IMR-90 (cell line): ENCODE measurements around the gene COG3. TPM values are rescaled to one million over a fixed set of nuclear protein-coding genes. Genes with fewer than 3 reads are reported as not detected.

Experiments used
- ATAC-seq: fragments of 200-7000 bp; cut with Tn5 transposase; 2 replicates; pipeline ENCODE4 v1.9.1; 2020; ENCODE audit warnings: low read depth, mild to moderate bottlenecking, moderate library complexity
- BruUV-seq: library from RNA; stranded (reverse); fragments of 400-500 nt; replicated peaks from 2 replicates; lab custom pipeline; 2021; lab: Mats Ljungman, UMichigan
- CTCF ChIA-PET: fragments of 300-600 bp; formaldehyde crosslinking; extraction: SDS; loops from one replicate; lab custom pipeline; 2021; ENCODE audit warnings: antibody characterized with exemption; lab: Yijun Ruan, JAX
- POLR2A ChIA-PET: fragments of 300-600 bp; sonication (Branson Sonifier 250); formaldehyde crosslinking; loops from one replicate; lab custom pipeline; 2022; ENCODE audit warnings: antibody characterized with exemption; ENCODE audit not compliant: unreplicated experiment; lab: Charles Lee
- DNase-seq: peaks from one replicate; pipeline ENCODE4 v3.0.0; 2013
- H2AFZ ChIP-seq: replicated peaks from 2 replicates; pipeline ENCODE3; 2013; ENCODE audit warnings: low read length, mild to moderate bottlenecking; ENCODE audit not compliant: poor library complexity
- H2AK5ac ChIP-seq: 2 replicates; pipeline ENCODE4 v1.6.1; 2013; ENCODE audit warnings: low read depth, low read length, inconsistent platforms
- H2AK9ac ChIP-seq: replicated peaks from 2 replicates; pipeline ENCODE3; 2013; ENCODE audit warnings: mild to moderate bottlenecking, low read depth, low read length, moderate library complexity; ENCODE audit not compliant: poor library complexity
- H2BK120ac ChIP-seq: 2 replicates; pipeline ENCODE4 v1.6.1; 2013; ENCODE audit warnings: low read depth, low read length, inconsistent platforms
- H2BK15ac ChIP-seq: 3 replicates; pipeline ENCODE4 v1.6.1; 2013; ENCODE audit warnings: low read depth, low read length, inconsistent platforms
- H2BK20ac ChIP-seq: 2 replicates; pipeline ENCODE4 v1.6.1; 2013; ENCODE audit warnings: low read depth, mild to moderate bottlenecking, inconsistent platforms, low read length, moderate library complexity
- H2BK5ac ChIP-seq: 2 replicates; pipeline ENCODE4 v1.6.1; 2013; ENCODE audit warnings: mild to moderate bottlenecking, low read depth, low read length, inconsistent platforms; ENCODE audit not compliant: poor library complexity, severe bottlenecking
- H3K14ac ChIP-seq: replicated peaks from 2 replicates; pipeline ENCODE4 v1.6.1; 2013; ENCODE audit warnings: low read depth, low read length, inconsistent platforms
- H3K18ac ChIP-seq: 2 replicates; pipeline ENCODE4 v1.6.1; 2013; ENCODE audit warnings: low read depth, low read length, control low read depth
- H3K23ac ChIP-seq: 2 replicates; pipeline ENCODE4 v1.6.1; 2013; ENCODE audit warnings: low read depth, low read length, inconsistent platforms
- H3K27ac ChIP-seq: 2 replicates; pipeline ENCODE4 v1.5.1; 2013; ENCODE audit warnings: mild to moderate bottlenecking, control low read depth, low read length; ENCODE audit not compliant: insufficient read depth
- H3K27me3 ChIP-seq: 2 replicates; pipeline ENCODE4 v1.6.1; 2013; ENCODE audit warnings: low read length; ENCODE audit not compliant: control insufficient read depth, insufficient read depth
- H3K36me3 ChIP-seq: 2 replicates; pipeline ENCODE4 v1.6.1; 2013; ENCODE audit warnings: low read length, mixed read lengths; ENCODE audit not compliant: control insufficient read depth, insufficient read depth
- H3K4ac ChIP-seq: 2 replicates; pipeline ENCODE4 v1.6.1; 2013; ENCODE audit warnings: low read depth, low read length, inconsistent platforms
- H3K4me1 ChIP-seq: 2 replicates; pipeline ENCODE4 v1.6.1; 2013; ENCODE audit warnings: low read length, mixed read lengths; ENCODE audit not compliant: control insufficient read depth, insufficient read depth
- H3K4me2 ChIP-seq: 2 replicates; pipeline ENCODE4 v1.6.1; 2013; ENCODE audit warnings: low read depth, mild to moderate bottlenecking, control low read depth, low read length, moderate library complexity
- H3K4me3 ChIP-seq: 2 replicates; pipeline ENCODE4 v1.5.1; 2013; ENCODE audit warnings: low read depth, mild to moderate bottlenecking, control low read depth, low read length, moderate library complexity; ENCODE audit not compliant: insufficient read depth
- H3K56ac ChIP-seq: 2 replicates; pipeline ENCODE4 v1.6.1; 2013; ENCODE audit warnings: low read length, inconsistent platforms; ENCODE audit not compliant: insufficient read depth; ENCODE audit errors: extremely low read depth
- H3K79me1 ChIP-seq, 2 experiments: 2 replicates each; pipeline ENCODE4 v1.6.1; 2013; ENCODE audit warnings: low read length in 2 of 2, inconsistent platforms in 1 of 2, low read depth in 1 of 2
- H3K9ac ChIP-seq: 2 replicates; pipeline ENCODE4 v1.6.1; 2013; ENCODE audit warnings: low read depth, low read length, control low read depth
- H3K9me1 ChIP-seq: 2 replicates; pipeline ENCODE4 v1.6.1; 2013; ENCODE audit warnings: low read length, inconsistent platforms; ENCODE audit not compliant: insufficient read depth
- H3K9me3 ChIP-seq: 2 replicates; pipeline ENCODE4 v1.6.1; 2013; ENCODE audit warnings: low read length; ENCODE audit not compliant: control insufficient read depth, insufficient read depth
- H4K20me1 ChIP-seq: 2 replicates; pipeline ENCODE4 v1.6.1; 2013; ENCODE audit warnings: low read length, inconsistent platforms; ENCODE audit not compliant: insufficient read depth
- H4K5ac ChIP-seq: 2 replicates; pipeline ENCODE4 v1.6.1; 2013; ENCODE audit warnings: mild to moderate bottlenecking, low read depth, low read length, control low read depth
- H4K8ac ChIP-seq, 2 experiments: 2 replicates each; pipeline ENCODE4 v1.6.1; 2013; ENCODE audit warnings: low read depth in 2 of 2, low read length in 2 of 2, control low read depth in 1 of 2, inconsistent platforms in 1 of 2
- H4K91ac ChIP-seq: 2 replicates; pipeline ENCODE4 v1.6.1; 2013; ENCODE audit warnings: low read depth, low read length, inconsistent platforms; ENCODE audit not compliant: insufficient read depth
- BHLHE40 ChIP-seq: fragments of 150-350 bp; IDR thresholded peaks from 2 replicates; pipeline ENCODE4 v1.6.1; 2016; ENCODE audit warnings: mild to moderate bottlenecking, low read depth, low read length
- CEBPB ChIP-seq: IDR thresholded peaks from 2 replicates; pipeline ENCODE4 v1.6.1; 2012; ENCODE audit warnings: low read depth, low read length, improper control_type of control experiment
- MAZ ChIP-seq: IDR thresholded peaks from 2 replicates; pipeline ENCODE4 v1.6.1; 2012; ENCODE audit warnings: low read depth, mild to moderate bottlenecking, low read length, improper control_type of control experiment, moderate library complexity, borderline replicate concordance
- NFE2L2 ChIP-seq: fragments of 150-350 bp; IDR thresholded peaks from 2 replicates; pipeline ENCODE4 v1.6.1; 2016; ENCODE audit warnings: low read depth, mild to moderate bottlenecking, low read length
- SMC3 ChIP-seq: fragments of 150-350 bp; IDR thresholded peaks from 2 replicates; pipeline ENCODE4 v1.6.1; 2016; ENCODE audit warnings: low read depth, mild to moderate bottlenecking, antibody characterized with exemption, low read length, moderate library complexity
- dilution Hi-C: fragments of 300-500 bp; cut with HindIII; formaldehyde crosslinking; loops from one replicate; pipeline ENCODE4 v1.14.3; 2018; ENCODE audit warnings: low sequenced_read_pairs; ENCODE audit not compliant: unreplicated experiment
- in situ Hi-C: fragments of 300-500 bp; cut with MboI; formaldehyde crosslinking; loops from 3 replicates; pipeline ENCODE4 v1.14.3; 2019; ENCODE audit warnings: low sequenced_read_pairs, inconsistent platforms, mixed read lengths
- intact Hi-C: fragments of 100-400 bp; cut with micrococcal nuclease; formaldehyde crosslinking; loops from 2 replicates; pipeline ENCODE4 v1.10.0; 2022
- polyA plus RNA-seq, 3 experiments: library from polyadenylated mRNA; depleted of rRNA; stranded (reverse); fragments of >200 nt; gene quantifications; 2 replicates each; pipeline ENCODE4 v1.2.3, GENCODE V29; 2012; ENCODE audit warnings: low replicate concordance in 1 of 3
- total RNA-seq: library from RNA; depleted of rRNA; stranded (reverse); fragments of >200 nt; gene quantifications from 2 replicates; pipeline ENCODE4 v1.2.3, GENCODE V29; 2012

The COG3 gene
- total and polyA plus RNA-seq, 2 of the 4 experiments (the other 2 are of a cell fraction), result 21.7 to 31.9 TPM

DNA sequence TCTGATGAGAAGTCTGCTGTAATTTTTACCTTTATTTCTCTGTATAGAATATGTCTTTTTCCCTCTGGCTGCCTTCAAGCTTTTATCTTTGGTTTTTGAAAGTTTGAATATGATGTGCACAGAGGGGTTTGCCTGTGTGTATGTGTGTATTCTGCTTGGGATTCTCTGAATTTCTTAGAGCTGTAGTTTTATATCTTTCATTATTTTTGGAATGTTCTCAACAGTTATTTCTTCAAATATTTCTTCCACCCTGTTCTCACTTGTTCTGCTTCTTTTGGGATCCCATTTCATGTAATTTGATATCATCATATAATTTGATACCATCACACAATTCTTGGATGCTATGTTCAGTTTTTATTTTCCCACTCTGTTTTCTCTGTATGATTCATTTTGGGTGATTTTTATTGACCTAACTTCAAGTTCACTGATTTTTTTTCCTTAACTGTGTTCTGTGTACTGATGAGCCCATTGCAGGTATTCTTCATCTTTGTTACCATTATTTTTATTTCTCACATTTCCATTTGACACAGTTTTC, 7.5 kb downstream of the COG3 start:
- DNase-seq, result peak; percentile 20
- Histone ChIP-seq H2BK15ac (no peak overlapping the region), H4K5ac (no peak overlapping the region), H3K9ac (no peak overlapping the region), H2AK5ac (no peak overlapping the region), H3K27ac (no peak overlapping the region), H2BK120ac (no peak overlapping the region), H3K36me3 (peaks cover 6% of the 10 kb centered on the region), H2BK20ac (no peak overlapping the region), H3K23ac (no peak overlapping the region), H3K18ac (no peak overlapping the region), H3K79me1 (peaks cover 17 to 66% of the 10 kb centered on the region in 2 experiments), H3K27me3 (no peaks in the 10 kb centered on the region), H4K8ac (no peak overlapping the region), H3K4ac (no peak overlapping the region), H2AK9ac (no peak overlapping the region), H3K9me3 (no peaks in the 10 kb centered on the region), H3K56ac (no peak overlapping the region), H2AFZ (no peak overlapping the region), H2BK5ac (no peak overlapping the region), H3K14ac (no peak overlapping the region), H3K4me1 (peaks cover 2% of the 10 kb centered on the region; the same call in 1 of the 2 replicates), H3K4me3 (no peak overlapping the region), H3K4me2 (no peak overlapping the region), H3K9me1 (peaks cover 7% of the 10 kb centered on the region), H4K20me1 (peaks cover 72% of the 10 kb centered on the region), H4K91ac (no peak overlapping the region)
- ATAC-seq, result no peak
- intact Hi-C loops, result no loop called here
- ChIA-PET CTCF (no interaction called here), POLR2A (no interaction called here)
- in situ Hi-C loops, result loop anchor here (10.0 kb wide), 1 partner anchor 63 kb away; no protein-coding TSS in a partner anchor
- no TSS peak for BruUV-seq
- dilution Hi-C loops, result no loop called here
- TF ChIP-seq SMC3 (no peak), CEBPB (no peak), NFE2L2 (no peak), MAZ (no peak), BHLHE40 (no peak)
